ENCODE results near the gene MAPK1.
"Not testable (repeated sequence)": the region's sequence is repeated elsewhere in the genome, so short reads cannot be mapped to it uniquely, and the experiment has no call there.

Gene MAPK1

GRCh38 chr22:21858025-21858764 lies 9.2 kb downstream of the MAPK1 start:
- Histone ChIP-seq H3K36me3 (ENCODE audit: insufficient read depth, low read length) (peaks cover 3% of the 10 kb centered on the region), H3K4me3 (ENCODE audit: low read length) (no peak overlapping the region), H3K9ac (ENCODE audit: low read depth, low read length) (no peak overlapping the region), H3K4me2 (ENCODE audit: low read length) (no peak overlapping the region), H3K27me3 (ENCODE audit: control insufficient read depth, insufficient read depth, low read length) (no peaks in the 10 kb centered on the region), H3K4me1 (ENCODE audit: control insufficient read depth, insufficient read depth, low read length) (peaks cover 27% of the 10 kb centered on the region), H3K9me3 (replicated peaks; ENCODE audit: low read length) (no peaks in the 10 kb centered on the region)

- H3K27me3 ChIP-seq (ENCODE audit: control insufficient read depth, insufficient read depth, low read length), result no peaks in the 10 kb centered on the region
- H3K4me3 ChIP-seq (ENCODE audit: low read length), result no peak overlapping the region
- H3K4me2 ChIP-seq (ENCODE audit: low read length), result no peak overlapping the region
- no peak overlapping the region for H3K9ac ChIP-seq (ENCODE audit: low read depth, low read length)
- H3K4me1 ChIP-seq (ENCODE audit: control insufficient read depth, insufficient read depth, low read length), result peaks cover 27% of the 10 kb centered on the region
- no peaks in the 10 kb centered on the region for H3K9me3 ChIP-seq (replicated peaks; ENCODE audit: low read length)
- peaks cover 3% of the 10 kb centered on the region for H3K36me3 ChIP-seq (ENCODE audit: insufficient read depth, low read length)
Observed at GRCh38 chr22:21857481-21857914, 9.9 kb downstream of the MAPK1 start.

- no peaks in the 10 kb centered on the region for H3K9me3 ChIP-seq (replicated peaks; ENCODE audit: low read length)
- no peak overlapping the region for H3K4me2 ChIP-seq (ENCODE audit: low read length)
- H3K4me3 ChIP-seq (ENCODE audit: low read length), result no peak overlapping the region
- peaks cover 3% of the 10 kb centered on the region for H3K36me3 ChIP-seq (ENCODE audit: insufficient read depth, low read length)
- H3K27me3 ChIP-seq (ENCODE audit: control insufficient read depth, insufficient read depth, low read length), result no peaks in the 10 kb centered on the region
- H3K9ac ChIP-seq (ENCODE audit: low read depth, low read length), result no peak overlapping the region
- peaks cover 25% of the 10 kb centered on the region for H3K4me1 ChIP-seq (ENCODE audit: control insufficient read depth, insufficient read depth, low read length)
Observed at GRCh38 chr22:21856868-21857267, 10.6 kb downstream of the MAPK1 start.

GRCh38 chr22:21856197-21856596 lies 11.2 kb downstream of the MAPK1 start:
- Histone ChIP-seq H3K4me2 (ENCODE audit: low read length) (no peak overlapping the region), H3K9ac (ENCODE audit: low read depth, low read length) (no peak overlapping the region), H3K4me3 (ENCODE audit: low read length) (no peak overlapping the region), H3K27me3 (ENCODE audit: control insufficient read depth, insufficient read depth, low read length) (no peaks in the 10 kb centered on the region), H3K4me1 (ENCODE audit: control insufficient read depth, insufficient read depth, low read length) (peaks cover 18% of the 10 kb centered on the region), H3K9me3 (replicated peaks; ENCODE audit: low read length) (no peaks in the 10 kb centered on the region), H3K36me3 (ENCODE audit: insufficient read depth, low read length) (peaks cover 3% of the 10 kb centered on the region)

GRCh38 chr22:21855676-21856075 lies 11.8 kb downstream of the MAPK1 start:
- no peaks in the 10 kb centered on the region for H3K9me3 ChIP-seq (replicated peaks; ENCODE audit: low read length)
- peaks cover 17% of the 10 kb centered on the region for H3K4me1 ChIP-seq (ENCODE audit: control insufficient read depth, insufficient read depth, low read length)
- peaks cover 3% of the 10 kb centered on the region for H3K36me3 ChIP-seq (ENCODE audit: insufficient read depth, low read length)
- no peak overlapping the region for H3K4me2 ChIP-seq (ENCODE audit: low read length)
- H3K4me3 ChIP-seq (ENCODE audit: low read length), result no peak overlapping the region
- no peak overlapping the region for H3K9ac ChIP-seq (ENCODE audit: low read depth, low read length)
- H3K27me3 ChIP-seq (ENCODE audit: control insufficient read depth, insufficient read depth, low read length), result no peaks in the 10 kb centered on the region

- H3K9ac ChIP-seq (ENCODE audit: low read depth, low read length), result no peak overlapping the region
- no peaks in the 10 kb centered on the region for H3K9me3 ChIP-seq (replicated peaks; ENCODE audit: low read length)
- H3K4me1 ChIP-seq (ENCODE audit: control insufficient read depth, insufficient read depth, low read length), result peaks cover 19% of the 10 kb centered on the region
- no peaks in the 10 kb centered on the region for H3K36me3 ChIP-seq (ENCODE audit: insufficient read depth, low read length)
- H3K27me3 ChIP-seq (ENCODE audit: control insufficient read depth, insufficient read depth, low read length), result no peaks in the 10 kb centered on the region
- no peak overlapping the region for H3K4me3 ChIP-seq (ENCODE audit: low read length)
- no peak overlapping the region for H3K4me2 ChIP-seq (ENCODE audit: low read length)
Observed at GRCh38 chr22:21850660-21851059, 16.8 kb downstream of the MAPK1 start.

GRCh38 chr22:21849489-21849888 lies 18.0 kb downstream of the MAPK1 start:
- H3K27me3 ChIP-seq (ENCODE audit: control insufficient read depth, insufficient read depth, low read length), result no peaks in the 10 kb centered on the region
- peaks cover 15% of the 10 kb centered on the region for H3K4me1 ChIP-seq (ENCODE audit: control insufficient read depth, insufficient read depth, low read length)
- no peak overlapping the region for H3K9ac ChIP-seq (ENCODE audit: low read depth, low read length)
- no peak overlapping the region for H3K4me3 ChIP-seq (ENCODE audit: low read length)
- peaks cover 2% of the 10 kb centered on the region for H3K36me3 ChIP-seq (ENCODE audit: insufficient read depth, low read length)
- no peak overlapping the region for H3K4me2 ChIP-seq (ENCODE audit: low read length)
- H3K9me3 ChIP-seq (replicated peaks; ENCODE audit: low read length), result no peaks in the 10 kb centered on the region

GRCh38 chr22:21848057-21848456 lies 19.4 kb downstream of the MAPK1 start:
- not testable (repeated sequence) for H3K36me3 ChIP-seq (ENCODE audit: insufficient read depth, low read length); H3K27me3 ChIP-seq (ENCODE audit: control insufficient read depth, insufficient read depth, low read length); H3K9ac ChIP-seq (ENCODE audit: low read depth, low read length); H3K4me2 ChIP-seq (ENCODE audit: low read length); H3K9me3 ChIP-seq (replicated peaks; ENCODE audit: low read length); H3K4me3 ChIP-seq (ENCODE audit: low read length)
- H3K4me1 ChIP-seq (ENCODE audit: control insufficient read depth, insufficient read depth, low read length), result peaks cover 12% of the 10 kb centered on the region

- H3K4me3 ChIP-seq (ENCODE audit: low read length), result no peak overlapping the region
- no peaks in the 10 kb centered on the region for H3K27me3 ChIP-seq (ENCODE audit: control insufficient read depth, insufficient read depth, low read length)
- no peak overlapping the region for H3K4me2 ChIP-seq (ENCODE audit: low read length)
- H3K36me3 ChIP-seq (ENCODE audit: insufficient read depth, low read length), result peaks cover 4% of the 10 kb centered on the region
- H3K4me1 ChIP-seq (ENCODE audit: control insufficient read depth, insufficient read depth, low read length), result peaks cover 12% of the 10 kb centered on the region
- H3K9me3 ChIP-seq (replicated peaks; ENCODE audit: low read length), result no peaks in the 10 kb centered on the region
- H3K9ac ChIP-seq (ENCODE audit: low read depth, low read length), result no peak overlapping the region
Observed at GRCh38 chr22:21845558-21846453, 21.6 kb downstream of the MAPK1 start.

GRCh38 chr22:21842946-21843345 lies 24.5 kb downstream of the MAPK1 start:
- Histone ChIP-seq H3K9ac (ENCODE audit: low read depth, low read length) (no peak overlapping the region), H3K27me3 (ENCODE audit: control insufficient read depth, insufficient read depth, low read length) (no peaks in the 10 kb centered on the region)

GRCh38 chr22:21841422-21841821 lies 26.0 kb downstream of the MAPK1 start:
- peaks cover 18% of the 10 kb centered on the region for H3K4me1 ChIP-seq (ENCODE audit: control insufficient read depth, insufficient read depth, low read length)
- no peak overlapping the region for H3K4me3 ChIP-seq (ENCODE audit: low read length)
- H3K9me3 ChIP-seq (replicated peaks; ENCODE audit: low read length), result no peaks in the 10 kb centered on the region
- no peaks in the 10 kb centered on the region for H3K27me3 ChIP-seq (ENCODE audit: control insufficient read depth, insufficient read depth, low read length)
- H3K36me3 ChIP-seq (ENCODE audit: insufficient read depth, low read length), result peaks cover 4% of the 10 kb centered on the region
- no peak overlapping the region for H3K4me2 ChIP-seq (ENCODE audit: low read length)
- H3K9ac ChIP-seq (ENCODE audit: low read depth, low read length), result no peak overlapping the region

More at GRCh38 chr22:21842946-21843345, 24.5 kb downstream of the MAPK1 start:
- peaks cover 6% of the 10 kb centered on the region for H3K4me1 ChIP-seq (ENCODE audit: control insufficient read depth, insufficient read depth, low read length)
- no peaks in the 10 kb centered on the region for H3K9me3 ChIP-seq (replicated peaks; ENCODE audit: low read length)
- H3K4me2 ChIP-seq (ENCODE audit: low read length), result no peak overlapping the region
- H3K36me3 ChIP-seq (ENCODE audit: insufficient read depth, low read length), result peaks cover 4% of the 10 kb centered on the region
- no peak overlapping the region for H3K4me3 ChIP-seq (ENCODE audit: low read length)
